Right cardiac atrium (tissue), 5 donors: ENCODE results near the gene SLC39A7. TPM values are rescaled to one million over a fixed set of nuclear protein-coding genes. Genes with fewer than 3 reads are reported as not detected.

ENCODE experiments used
- ATAC-seq, 2 donors: fragments of 200-7000 bp; cut with Tn5 transposase; one replicate each; pipeline versions ENCODE4 v1.8.0 to v1.9.1; 2020; ENCODE audit warnings: moderate library complexity in 2 of 2, mild to moderate bottlenecking in 1 of 2
- DNase-seq, 3 donors: peaks; one replicate each; pipeline ENCODE4 v3.0.0-alpha.2; 2020
- H3K27ac ChIP-seq: one replicate; pipeline ENCODE4 v1.5.1; 2013; ENCODE audit warnings: mild to moderate bottlenecking, low read length, control low read depth, moderate library complexity
- H3K27me3 ChIP-seq: one replicate; pipeline ENCODE4 v1.6.1; 2013; ENCODE audit not compliant: control insufficient read depth, insufficient read depth
- H3K4me1 ChIP-seq: one replicate; pipeline ENCODE4 v1.6.1; 2013; ENCODE audit warnings: low read length; ENCODE audit not compliant: control insufficient read depth, insufficient read depth
- H3K4me3 ChIP-seq: one replicate; pipeline ENCODE4 v1.5.1; 2013; ENCODE audit warnings: low read length, control low read depth
- H3K9me3 ChIP-seq: one replicate; pipeline ENCODE4 v1.6.1; 2013; ENCODE audit warnings: low read length; ENCODE audit not compliant: control insufficient read depth
- WGBS: extraction: QIAGEN DNeasy Blood & Tissue Kit; methylation state at CpG from one replicate; pipeline ENCODE4 v1.1.7; 2013; 5-methylcytosine and 5-hydroxymethylcytosine counted together
- intact Hi-C, 4 donors: fragments of 100-400 bp; cut with DNase I; formaldehyde crosslinking; loops; one replicate each; pipeline versions ENCODE4 v1.11.0 to v1.14.0; 2022 to 2023
- microRNA-seq, 2 donors: library from miRNA; unstranded; fragments of <30 nt; microRNA quantifications; one replicate each; pipeline ENCODE4 v1.2.0, GENCODE V29; 2020 to 2021
- polyA plus RNA-seq: library from polyadenylated mRNA; stranded (reverse); fragments of 200-250 nt; gene quantifications from one replicate; pipeline ENCODE4 v1.2.3, GENCODE V29; 2013
- total RNA-seq, 4 donors: library from RNA; stranded (reverse); fragmentation: NEBNext Ultra II Directional; extraction: Animal tissue kit (Norgen Biotek cat#: 25700); gene quantifications; one replicate each; pipeline ENCODE4 v1.2.1, GENCODE V29; 2021
- donor health status: healthy with polysubstance abuse.
- donor health status: DM: no; HTN: yes; CAD: no.
- donor health status: DM: no; HTN: no; CAD: no.
- donor health status: DM: no; HTN: yes; CAD: no; lungs with severe emphysema.
- donor health status: DM: yes; HTN: yes; CAD: no.

SLC39A7 gene
- total and polyA plus RNA-seq, 5 donors: 59.0 to 124 (median 78.6) TPM

GRCh38 chr6:33248932-33249731 lies 48.5 kb downstream of the SLC39A7 start:
- ATAC-seq: peak; percentile 97
- H3K27me3 ChIP-seq: no peaks in the 10 kb centered on the region
- intact Hi-C loops: loop anchor here (1.0 to 10.0 kb wide), 6 partner anchors 74 to 232 kb away; no protein-coding TSS in a partner anchor
- no peaks in the 10 kb centered on the region for H3K9me3 ChIP-seq
- H3K4me1 ChIP-seq: peaks cover 4% of the 10 kb centered on the region
- H3K4me3 ChIP-seq: peak overlapping the region; percentile 47
- H3K27ac ChIP-seq: peak overlapping the region; percentile 94
- under 1% methylated on average over 58 of the region's 58 CpGs for WGBS
- peak; percentile 98 to 99 (median 99) for DNase-seq

- DNase-seq: peak; percentile 35 to 63 (median 57)
- H3K4me3 ChIP-seq: peak overlapping the region; percentile 34
- peaks cover 4% of the 10 kb centered on the region for H3K4me1 ChIP-seq
- peak in 1 of 2 donors; percentile 4 for ATAC-seq
- WGBS: 13% methylated on average over 15 of the region's 15 CpGs
- no peaks in the 10 kb centered on the region for H3K9me3 ChIP-seq
- intact Hi-C loops: loop anchor here (5.0 to 10.0 kb wide), 5 partner anchors 75 to 233 kb away; no protein-coding TSS in a partner anchor
- no peaks in the 10 kb centered on the region for H3K27me3 ChIP-seq
- H3K27ac ChIP-seq: peak overlapping the region; percentile 91
These were observed 49.3 kb downstream of the SLC39A7 start for GRCh38 chr6:33249732-33250630.

GRCh38 chr6:33250731-33251130 lies 50.1 kb downstream of the SLC39A7 start:
- H3K9me3 ChIP-seq: no peaks in the 10 kb centered on the region
- no peak overlapping the region for H3K4me3 ChIP-seq
- intact Hi-C loops: no loop called here
- H3K27ac ChIP-seq: no peak overlapping the region
- peaks cover 4% of the 10 kb centered on the region for H3K4me1 ChIP-seq
- no peaks in the 10 kb centered on the region for H3K27me3 ChIP-seq
- WGBS: 91% methylated on average over 13 of the region's 13 CpGs
- no peak for ATAC-seq
- DNase-seq: no peak

- Histone ChIP-seq H3K4me1 (peaks cover 4% of the 10 kb centered on the region), H3K27me3 (no peaks in the 10 kb centered on the region), H3K27ac (no peak overlapping the region), H3K9me3 (no peaks in the 10 kb centered on the region), H3K4me3 (no peak overlapping the region)
- intact Hi-C loops: no loop called here
- 84% methylated on average over 6 of the region's 6 CpGs for WGBS
- DNase-seq: no peak
- no peak for ATAC-seq
These were observed 50.8 kb downstream of the SLC39A7 start for GRCh38 chr6:33251395-33252012.

- Histone ChIP-seq H3K9me3 (no peaks in the 10 kb centered on the region), H3K4me3 (no peak overlapping the region), H3K27ac (no peak overlapping the region), H3K4me1 (peaks cover 4% of the 10 kb centered on the region), H3K27me3 (no peaks in the 10 kb centered on the region)
- intact Hi-C loops: no loop called here
- DNase-seq (no peak), ATAC-seq (no peak)
These were observed 52.1 kb downstream of the SLC39A7 start for GRCh38 chr6:33252759-33253158.

Small RNA genes lying within 50 kb of the gene (microRNA-seq; reads per million reads assigned to microRNA genes)
- gene MIR219A1: 1.6 to 2.9 reads per million in 2 donors

Other genes with a start within 250 kb of the SLC39A7 start
- 10 to 100 TPM; 16.2 to 26.6 (median 17.3) TPM for gene HLA-DMA, start 247.8 kb upstream of the SLC39A7 start, total RNA-seq
- 20.9 TPM for gene HLA-DMA, start 247.8 kb upstream of the SLC39A7 start, polyA plus RNA-seq
- 100 to 1,000 TPM in 1 of 4 donors, 10 to 100 TPM in 3; 82.6 to 100 (median 86.9) TPM for gene BRD2, start 232.3 kb upstream of the SLC39A7 start, total RNA-seq
- 73.1 TPM for gene BRD2, start 232.3 kb upstream of the SLC39A7 start, polyA plus RNA-seq
- gene HLA-DOA, start 191.3 kb upstream of the SLC39A7 start, total RNA-seq: 1 to 10 TPM; 1.3 to 2.3 (median 1.8) TPM
- 1.2 TPM for gene HLA-DOA, start 191.3 kb upstream of the SLC39A7 start, polyA plus RNA-seq
- 10 to 100 TPM; 49.5 to 58.6 (median 54.1) TPM for gene HLA-DPA1, start 127.2 kb upstream of the SLC39A7 start, total RNA-seq
- 31.1 TPM for gene HLA-DPA1, start 127.2 kb upstream of the SLC39A7 start, polyA plus RNA-seq
- 10 to 100 TPM; 46.2 to 71.0 (median 57.4) TPM for gene HLA-DPB1, start 124.9 kb upstream of the SLC39A7 start, total RNA-seq
- 35.9 TPM for gene HLA-DPB1, start 124.9 kb upstream of the SLC39A7 start, polyA plus RNA-seq
- gene COL11A2, start 8.4 kb upstream of the SLC39A7 start, total RNA-seq: 1 to 10 TPM; 1.5 to 4.0 (median 2.3) TPM
- gene COL11A2, start 8.4 kb upstream of the SLC39A7 start, polyA plus RNA-seq: 3.7 TPM
- gene RXRB, start 202 bp upstream of the SLC39A7 start, total RNA-seq: 10 to 100 TPM; 32.8 to 44.8 (median 35.0) TPM
- 31.7 TPM for gene RXRB, start 202 bp upstream of the SLC39A7 start, polyA plus RNA-seq
- gene HSD17B8, start 3.8 kb downstream of the SLC39A7 start, total RNA-seq: 10 to 100 TPM; 16.9 to 20.2 (median 19.1) TPM
- gene HSD17B8, start 3.8 kb downstream of the SLC39A7 start, polyA plus RNA-seq: 16.9 TPM
- gene RING1, start 7.6 kb downstream of the SLC39A7 start, total RNA-seq: 10 to 100 TPM; 30.4 to 38.2 (median 34.4) TPM
- 33.7 TPM for gene RING1, start 7.6 kb downstream of the SLC39A7 start, polyA plus RNA-seq
- gene VPS52, start 71.0 kb downstream of the SLC39A7 start, total RNA-seq: 10 to 100 TPM; 31.1 to 39.1 (median 35.8) TPM
- 34.6 TPM for gene VPS52, start 71.0 kb downstream of the SLC39A7 start, polyA plus RNA-seq
- gene RPS18, start 71.2 kb downstream of the SLC39A7 start, total RNA-seq: 1,000 to 10,000 TPM; 1,042 to 1,240 (median 1,130) TPM
- gene RPS18, start 71.2 kb downstream of the SLC39A7 start, polyA plus RNA-seq: 1,903 TPM
- 10 to 100 TPM in 2 of 4 donors, 1 to 10 TPM in 2; 9.7 to 10.2 (median 9.9) TPM for gene B3GALT4, start 76.3 kb downstream of the SLC39A7 start, total RNA-seq
- gene B3GALT4, start 76.3 kb downstream of the SLC39A7 start, polyA plus RNA-seq: 11.0 TPM
- 10 to 100 TPM; 16.3 to 31.1 (median 18.5) TPM for gene WDR46, start 88.4 kb downstream of the SLC39A7 start, total RNA-seq
- 15.5 TPM for gene WDR46, start 88.4 kb downstream of the SLC39A7 start, polyA plus RNA-seq
- gene PFDN6, start 88.7 kb downstream of the SLC39A7 start, total RNA-seq: 10 to 100 TPM; 44.4 to 60.0 (median 50.1) TPM
- gene PFDN6, start 88.7 kb downstream of the SLC39A7 start, polyA plus RNA-seq: 143 TPM
- gene RGL2, start 98.1 kb downstream of the SLC39A7 start, total RNA-seq: 10 to 100 TPM; 47.6 to 56.3 (median 54.5) TPM
- gene RGL2, start 98.1 kb downstream of the SLC39A7 start, polyA plus RNA-seq: 40.6 TPM
- 10 to 100 TPM; 85.1 to 91.6 (median 87.2) TPM for gene TAPBP, start 113.2 kb downstream of the SLC39A7 start, total RNA-seq
- gene TAPBP, start 113.2 kb downstream of the SLC39A7 start, polyA plus RNA-seq: 35.3 TPM
- 10 to 100 TPM; 12.7 to 18.2 (median 15.5) TPM for gene ZBTB22, start 116.9 kb downstream of the SLC39A7 start, total RNA-seq
- 12.5 TPM for gene ZBTB22, start 116.9 kb downstream of the SLC39A7 start, polyA plus RNA-seq
- 10 to 100 TPM; 18.3 to 23.9 (median 20.8) TPM for gene DAXX, start 122.1 kb downstream of the SLC39A7 start, total RNA-seq
- gene DAXX, start 122.1 kb downstream of the SLC39A7 start, polyA plus RNA-seq: 17.6 TPM
- 1 to 10 TPM in 2 of 4 donors, under 1 TPM in 1, not detected in 1; 0.62 to 1.2 (median 1.1) TPM for gene KIFC1, start 191.0 kb downstream of the SLC39A7 start, total RNA-seq
- gene KIFC1, start 191.0 kb downstream of the SLC39A7 start, polyA plus RNA-seq: 0.16 TPM
- 10 to 100 TPM; 55.5 to 70.6 (median 65.4) TPM for gene PHF1, start 210.1 kb downstream of the SLC39A7 start, total RNA-seq
- 76.4 TPM for gene PHF1, start 210.1 kb downstream of the SLC39A7 start, polyA plus RNA-seq
- 100 to 1,000 TPM; 128 to 177 (median 133) TPM for gene CUTA, start 217.2 kb downstream of the SLC39A7 start, total RNA-seq
- 170 TPM for gene CUTA, start 217.2 kb downstream of the SLC39A7 start, polyA plus RNA-seq
- gene SYNGAP1, start 219.2 kb downstream of the SLC39A7 start, total RNA-seq: 10 to 100 TPM in 1 of 4 donors, 1 to 10 TPM in 3; 8.6 to 13.2 (median 9.0) TPM
- gene SYNGAP1, start 219.2 kb downstream of the SLC39A7 start, polyA plus RNA-seq: 8.0 TPM